Measurements from ENCODE around the gene HIC1. TPM values are rescaled to one million over a fixed set of nuclear protein-coding genes. Genes with fewer than 3 reads are reported as not detected.
A peak's percentile ranks its signal among the peaks of the same experiment; 100 is the strongest.

The HIC1 gene
- total RNA-seq, 2 experiments from 2014 or later = 35.1 TPM

GRCh38 chr17:2064980-2065785 is 10.3 kb downstream of the HIC1 start:
- Mint-ChIP-seq H3K27ac (peak overlapping the region; percentile 41), H3K4me1 (ENCODE audit: low read depth) (peaks cover 38% of the 10 kb centered on the region), H3K4me3 (no peak overlapping the region), H3K36me3 (ENCODE audit: low read depth) (peaks cover 75% of the 10 kb centered on the region), H3K27me3 (no peaks in the 10 kb centered on the region), H3K9me3 (no peaks in the 10 kb centered on the region)
- TF ChIP-seq CTCF (IDR thresholded peaks at IDR 0.05) = peak; percentile 71
- intact Hi-C loops (cut with micrococcal nuclease) = no loop called here
- DNase-seq (peak; percentile 89), ATAC-seq (peak; percentile 77)
- ChIA-PET CTCF (interaction anchor here (0.8 to 10.3 kb wide), 9 partner anchors 9 to 180 kb away, joined by 3 to 121 read pairs (median 3); partner anchors contain the start of gene HIC1), POLR2A (interaction anchor here (0.6 to 1.4 kb wide), 6 partner anchors 8 to 201 kb away, joined by 3 to 4 read pairs (median 4); no protein-coding TSS in a partner anchor)

GRCh38 chr17:2065949-2066400 is 11.1 kb downstream of the HIC1 start:
- DNase-seq (no peak), ATAC-seq (no peak)
- Mint-ChIP-seq H3K4me1 (ENCODE audit: low read depth) (peaks cover 39% of the 10 kb centered on the region), H3K27me3 (no peaks in the 10 kb centered on the region), H3K9me3 (no peaks in the 10 kb centered on the region), H3K4me3 (no peak overlapping the region), H3K36me3 (ENCODE audit: low read depth) (peaks cover 74% of the 10 kb centered on the region), H3K27ac (no peak overlapping the region)
- intact Hi-C loops (cut with micrococcal nuclease) = no loop called here
- CTCF ChIA-PET = interaction anchor here (0.8 to 10.3 kb wide), 10 partner anchors 9 to 180 kb away, joined by 3 to 121 read pairs (median 4); partner anchors contain the start of gene HIC1
- POLR2A ChIA-PET = interaction anchor here (1.0 to 1.4 kb wide), 4 partner anchors 9 to 200 kb away, joined by 3 to 4 read pairs (median 4); no protein-coding TSS in a partner anchor
- no peak for TF ChIP-seq CTCF (IDR thresholded peaks at IDR 0.05)

- Mint-ChIP-seq H3K27ac (no peak overlapping the region), H3K4me1 (ENCODE audit: low read depth) (peaks cover 48% of the 10 kb centered on the region), H3K4me3 (peak overlapping the region; percentile 24), H3K9me3 (no peaks in the 10 kb centered on the region), H3K27me3 (no peaks in the 10 kb centered on the region), H3K36me3 (ENCODE audit: low read depth) (peaks cover 76% of the 10 kb centered on the region)
- no peak for DNase-seq
- ChIA-PET CTCF (interaction anchor here (0.6 to 10.3 kb wide), 4 partner anchors 10 to 202 kb away, joined by 3 to 121 read pairs (median 10); partner anchors contain the start of gene HIC1), POLR2A (interaction anchor here (0.6 to 5.4 kb wide), 3 partner anchors 10 to 104 kb away, joined by 4 to 46 read pairs (median 5); partner anchors contain the start of gene HIC1)
- ATAC-seq = no peak
- intact Hi-C loops (cut with micrococcal nuclease) = no loop called here
- TF ChIP-seq CTCF (IDR thresholded peaks at IDR 0.05) = no peak
Observed at GRCh38 chr17:2067048-2067561, 12.2 kb downstream of the HIC1 start.

GRCh38 chr17:2067608-2068024 is 12.7 kb downstream of the HIC1 start:
- Mint-ChIP-seq H3K4me1 (ENCODE audit: low read depth) (peaks cover 48% of the 10 kb centered on the region), H3K36me3 (ENCODE audit: low read depth) (peaks cover 76% of the 10 kb centered on the region), H3K4me3 (peak overlapping the region; percentile 66), H3K27ac (no peak overlapping the region), H3K27me3 (no peaks in the 10 kb centered on the region), H3K9me3 (no peaks in the 10 kb centered on the region)
- ATAC-seq = no peak
- ChIA-PET POLR2A (interaction anchor here (1.4 to 5.4 kb wide), 3 partner anchors 11 to 23 kb away, joined by 5 to 46 read pairs (median 11); partner anchors contain the start of gene HIC1), CTCF (interaction anchor here (0.9 to 10.3 kb wide), 5 partner anchors 11 to 202 kb away, joined by 3 to 121 read pairs (median 4); partner anchors contain the start of gene HIC1)
- TF ChIP-seq CTCF (IDR thresholded peaks at IDR 0.05) = no peak
- no peak for DNase-seq
- intact Hi-C loops (cut with micrococcal nuclease) = no loop called here
